Measurements from ENCODE around the gene RNPEP. TPM values are rescaled to one million over a fixed set of nuclear protein-coding genes. Genes with fewer than 3 reads are reported as not detected.

The RNPEP gene
- total and polyA plus RNA-seq, 2 of the 8 experiments (the other 6 are each of a cell fraction or from before 2014, with no cell fraction given) = 34.1 to 51.1 TPM

DNA sequence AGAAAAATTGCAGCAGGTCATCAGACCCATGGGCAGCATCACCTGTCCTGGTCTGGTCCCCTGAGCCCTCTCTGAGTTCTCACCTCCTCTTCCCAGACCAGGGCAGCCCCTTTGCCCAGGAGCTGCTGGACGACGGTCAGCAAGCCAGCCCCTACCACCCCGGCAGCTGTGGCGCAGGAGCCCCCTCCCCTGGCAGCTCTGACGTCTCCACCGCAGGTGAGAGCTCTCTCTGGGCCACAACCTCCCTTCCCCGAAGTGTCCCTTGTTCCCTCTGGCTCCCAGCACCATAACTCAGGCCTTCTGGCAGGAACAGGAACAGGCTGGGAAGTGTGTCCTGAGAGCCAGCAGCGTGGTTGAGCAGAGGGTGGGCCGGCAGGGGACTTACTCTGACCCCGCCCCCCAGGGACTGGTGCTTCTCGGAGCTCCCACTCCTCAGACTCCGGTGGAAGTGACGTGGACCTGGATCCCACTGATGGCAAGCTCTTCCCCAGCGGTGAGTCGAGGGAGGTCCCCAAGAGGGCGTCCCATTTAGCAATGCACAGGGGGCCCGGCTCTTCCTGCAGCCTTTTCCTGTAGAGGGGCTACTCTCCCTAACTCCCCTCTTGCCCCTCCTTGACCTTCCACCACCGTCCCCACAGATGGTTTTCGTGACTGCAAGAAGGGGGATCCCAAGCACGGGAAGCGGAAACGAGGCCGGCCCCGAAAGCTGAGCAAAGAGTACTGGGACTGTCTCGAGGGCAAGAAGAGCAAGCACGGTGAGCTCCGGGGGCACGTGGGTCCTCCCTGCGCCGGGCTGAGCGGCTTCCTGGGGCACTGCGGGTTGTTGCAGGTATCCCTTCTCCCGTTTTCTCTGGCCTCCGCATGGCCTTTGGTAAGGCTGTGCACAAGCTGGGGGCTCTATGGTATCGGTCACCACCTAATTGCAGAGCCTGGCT lies 30.4 kb downstream of the RNPEP start:
- Histone ChIP-seq H3K27me3 (replicated peaks in 1 of 4; ENCODE audit: control insufficient read depth in 3 of 4, extremely low read depth in 1 of 4, insufficient read depth in 3 of 4, low read length in 3 of 4) (no peaks in the 10 kb centered on the region), H3K79me1 (ENCODE audit: low read depth, low read length) (peaks cover 5% of the 10 kb centered on the region), H2BK5ac (ENCODE audit: low read depth, low read length) (no peak overlapping the region), H3K4ac (replicated peaks; ENCODE audit: insufficient read length, low read depth, low read length) (no peak overlapping the region), H2BK120ac (replicated peaks; ENCODE audit: low read depth, low read length) (no peak overlapping the region), H4K5ac (ENCODE audit: insufficient read length, low read depth, low read length) (no peak overlapping the region), H2AK5ac (ENCODE audit: low read depth, low read length) (no peak overlapping the region), H3K18ac (ENCODE audit: extremely low read depth, low read length) (no peak overlapping the region), H4K20me1 (replicated peaks in 1 of 2; ENCODE audit: control insufficient read depth in 1 of 2, insufficient read depth in 2 of 2, low read length in 2 of 2) (peaks cover 2 to 3% of the 10 kb centered on the region in 2 experiments), H3K56ac (replicated peaks; ENCODE audit: insufficient read length, low read depth, low read length) (no peak overlapping the region), H4K91ac (replicated peaks; ENCODE audit: insufficient read length, low read length) (no peak overlapping the region), H3K23me2 (ENCODE audit: low read depth, low read length) (peaks cover 7% of the 10 kb centered on the region; the same call in 1 of the 2 replicates), H2AFZ (ENCODE audit: low read length) (no peak overlapping the region), H4K8ac (ENCODE audit: extremely low read depth, insufficient read depth, low read length) (no peak overlapping the region; the same call in 1 of the 2 replicates), H2BK20ac (ENCODE audit: low read length) (no peak overlapping the region), H2BK15ac (ENCODE audit: low read length) (no peak overlapping the region), H2BK12ac (ENCODE audit: low read depth, low read length) (no peak overlapping the region), H3K4me2 (ENCODE audit: insufficient read depth in 1 of 2, low read depth in 2 of 2, low read length in 2 of 2) (no peak overlapping the region), H3K23ac (ENCODE audit: insufficient read length) (no peak overlapping the region), H3K79me2 (ENCODE audit: control insufficient read depth in 1 of 2, insufficient read depth in 2 of 2, low read length in 2 of 2) (peaks cover 0 to 13% of the 10 kb centered on the region in 2 experiments; a peak in 1 of 4 replicates), H3K4me3 (ENCODE audit: extremely low read depth in 1 of 4, insufficient read depth in 2 of 4, low read depth in 3 of 4, low read length in 4 of 4) (no peak overlapping the region), H3K9ac (replicated peaks in 1 of 4; ENCODE audit: extremely low read depth in 1 of 4, low read depth in 3 of 4, low read length in 3 of 4) (no peak overlapping the region), H3K36me3 (ENCODE audit: control insufficient read depth in 2 of 4, insufficient read depth in 4 of 4, low read length in 3 of 4) (peaks cover 8 to 39% (median 16%) of the 10 kb centered on the region in 4 experiments; a peak in 7 of 8 replicates), H3K27ac (ENCODE audit: low read depth, low read length) (no peak overlapping the region), H3K4me1 (replicated peaks in 1 of 4; ENCODE audit: control insufficient read depth in 3 of 4, insufficient read depth in 4 of 4, low read length in 3 of 4) (peaks cover 5 to 29% (median 23%) of the 10 kb centered on the region in 4 experiments), H3K9me3 (ENCODE audit: insufficient read depth in 2 of 2, low read depth in 1 of 2, low read length in 1 of 2) (no peaks in the 10 kb centered on the region), H3K14ac (ENCODE audit: insufficient read length) (no peak overlapping the region)
- CTCF ChIA-PET (ENCODE audit: partially characterized antibody) = interaction anchor here (0.8 to 27.9 kb wide), 13 partner anchors 9 to 118 kb away, joined by 3 to 1014 read pairs (median 3); partner anchors contain the start of gene GPR37L1
- WGBS, 2 experiments (ENCODE audit: extremely low coverage in 1 of 2, insufficient coverage in 1 of 2, insufficient read length in 1 of 2, insufficient replicate concordance in 2 of 2, low coverage in 1 of 2, low lambda C conversion rate in 2 of 2, missing lambda C conversion rate in 1 of 2) = 92% methylated on average over 34 of the region's 35 CpGs; no CpG with 5 or more reads in 1 of the 2 experiments
- POLR2A ChIA-PET (ENCODE audit: partially characterized antibody) = interaction anchor here (0.6 to 7.5 kb wide), 13 partner anchors 10 to 570 kb away, joined by 3 to 74 read pairs (median 4); partner anchors contain the start of gene GPR37L1
- DNase-seq (ENCODE audit: low read depth in 1 of 2, low spot score in 2 of 2) = no peak
- FAIRE-seq = no peak
- TF ChIP-seq SP4 (IDR thresholded peaks at IDR 0.05; ENCODE audit: low read length) (no peak), EGR1 (IDR thresholded peaks at IDR 0.05; ENCODE audit: borderline replicate concordance, low read depth, low read length) (no peak), PHF8 (conservative IDR thresholded peaks at IDR 0.05; ENCODE audit: low read depth, low read length) (no peak), EP300 (IDR thresholded peaks at IDR 0.05; ENCODE audit: borderline replicate concordance in 1 of 2, low read depth in 2 of 2, low read length in 2 of 2) (no peak), CEBPB (IDR thresholded peaks at IDR 0.05; ENCODE audit: low read depth, low read length) (no peak), FOSL1 (IDR thresholded peaks at IDR 0.05; ENCODE audit: insufficient read depth, low read depth, low read length) (no peak), CTBP2 (IDR thresholded peaks at IDR 0.05; ENCODE audit: borderline replicate concordance, insufficient read depth, insufficient read length, low read length) (no peak)
- TF ChIP-seq, protein P1, sequence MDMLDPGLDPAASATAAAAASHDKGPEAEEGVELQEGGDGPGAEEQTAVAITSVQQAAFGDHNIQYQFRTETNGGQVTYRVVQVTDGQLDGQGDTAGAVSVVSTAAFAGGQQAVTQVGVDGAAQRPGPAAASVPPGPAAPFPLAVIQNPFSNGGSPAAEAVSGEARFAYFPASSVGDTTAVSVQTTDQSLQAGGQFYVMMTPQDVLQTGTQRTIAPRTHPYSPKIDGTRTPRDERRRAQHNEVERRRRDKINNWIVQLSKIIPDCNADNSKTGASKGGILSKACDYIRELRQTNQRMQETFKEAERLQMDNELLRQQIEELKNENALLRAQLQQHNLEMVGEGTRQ (IDR thresholded peaks at IDR 0.05; ENCODE audit: low read length) = no peak
